Neural progenitor cell (in vitro differentiated cells): ENCODE results near the gene SENP1. TPM values are rescaled to one million over a fixed set of nuclear protein-coding genes. Genes with fewer than 3 reads are reported as not detected.

Source experiments
- DNase-seq: peaks from one replicate; pipeline ENCODE4 v3.0.0-alpha.2; 2016; ENCODE audit warnings: low spot score
- H2AFZ ChIP-seq: fragments of 200-600 bp; sonication (generic); replicated peaks from 2 replicates; pipeline ENCODE4 v1.6.1; 2016; ENCODE audit warnings: antibody characterized with exemption
- H3F3A ChIP-seq: fragments of 200-600 bp; sonication (generic); 2 replicates; pipeline ENCODE4 v1.6.1; 2016; ENCODE audit warnings: antibody characterized with exemption, low read depth
- H3K27ac ChIP-seq: fragments of 200-600 bp; sonication (generic); 2 replicates; pipeline ENCODE4 v1.5.1; 2016; ENCODE audit warnings: mild to moderate bottlenecking
- H3K27me3 ChIP-seq: fragments of 200-600 bp; sonication (generic); 2 replicates; pipeline ENCODE4 v1.6.1; 2016; ENCODE audit warnings: mild to moderate bottlenecking, moderate library complexity
- H3K36me3 ChIP-seq: fragments of 200-600 bp; sonication (generic); 2 replicates; pipeline ENCODE4 v1.5.1; 2016
- H3K4me1 ChIP-seq: fragments of 200-600 bp; sonication (generic); 2 replicates; pipeline ENCODE4 v1.6.1; 2016; ENCODE audit warnings: mixed run types
- H3K4me2 ChIP-seq: fragments of 200-600 bp; sonication (generic); 2 replicates; pipeline ENCODE4 v1.6.1; 2016
- H3K4me3 ChIP-seq: fragments of 200-600 bp; sonication (generic); 2 replicates; pipeline ENCODE4 v1.5.1; 2016
- H3K79me2 ChIP-seq: fragments of 200-600 bp; sonication (generic); 2 replicates; pipeline ENCODE4 v1.6.1; 2016; ENCODE audit warnings: low read depth
- H3K9ac ChIP-seq: fragments of 200-600 bp; sonication (generic); 2 replicates; pipeline ENCODE4 v1.6.1; 2016
- H3K9me3 ChIP-seq: fragments of 200-600 bp; sonication (generic); 2 replicates; pipeline ENCODE4 v1.5.1; 2016; ENCODE audit warnings: low read depth
- H4K20me1 ChIP-seq: fragments of 200-600 bp; sonication (generic); 2 replicates; pipeline ENCODE4 v1.6.1; 2016; ENCODE audit warnings: low read depth
- H3K27ac Mint-ChIP-seq: 3 replicates; pipeline ENCODE4 v1.8.0; 2021; ENCODE audit warnings: mixed read lengths
- H3K27me3 Mint-ChIP-seq: 2 replicates; pipeline ENCODE4 v1.8.0; 2022; ENCODE audit warnings: low read depth, mild to moderate bottlenecking, inconsistent platforms, moderate library complexity, mixed read lengths; ENCODE audit not compliant: insufficient read depth
- H3K36me3 Mint-ChIP-seq: 3 replicates; pipeline ENCODE4 v1.8.0; 2021; ENCODE audit warnings: mixed read lengths
- H3K4me1 Mint-ChIP-seq: 3 replicates; pipeline ENCODE4 v1.8.0; 2021; ENCODE audit warnings: mixed read lengths
- H3K4me3 Mint-ChIP-seq: 3 replicates; pipeline ENCODE4 v1.8.0; 2021; ENCODE audit warnings: mild to moderate bottlenecking, moderate library complexity, mixed read lengths
- H3K9me3 Mint-ChIP-seq: 3 replicates; pipeline ENCODE4 v1.8.0; 2020; ENCODE audit warnings: mixed read lengths
- EZH2 ChIP-seq: fragments of 200-600 bp; sonication (generic); IDR thresholded peaks from 2 replicates; pipeline ENCODE4 v1.6.1; 2017; ENCODE audit warnings: antibody characterized with exemption, mild to moderate bottlenecking, moderate library complexity
- EZH2phosphoT487 ChIP-seq: fragments of 200-600 bp; sonication (generic); IDR thresholded peaks from 2 replicates; pipeline ENCODE4 v1.6.1; 2017; ENCODE audit warnings: antibody characterized with exemption
- total RNA-seq: library from RNA; depleted of rRNA; stranded (reverse); fragments of >200 nt; gene quantifications from 2 replicates; pipeline ENCODE4 v1.2.3, GENCODE V29; 2015; ENCODE audit warnings: low replicate concordance
- TF ChIP-seq, protein P1 (sequence below): fragments of 200-600 bp; sonication (generic); IDR thresholded peaks from 2 replicates; pipeline ENCODE4 v1.5.1; 2017; ENCODE audit warnings: antibody characterized with exemption, mild to moderate bottlenecking

The SENP1 gene
- total RNA-seq, 1 donor from 2014 or later: 89.9 TPM

DNA sequence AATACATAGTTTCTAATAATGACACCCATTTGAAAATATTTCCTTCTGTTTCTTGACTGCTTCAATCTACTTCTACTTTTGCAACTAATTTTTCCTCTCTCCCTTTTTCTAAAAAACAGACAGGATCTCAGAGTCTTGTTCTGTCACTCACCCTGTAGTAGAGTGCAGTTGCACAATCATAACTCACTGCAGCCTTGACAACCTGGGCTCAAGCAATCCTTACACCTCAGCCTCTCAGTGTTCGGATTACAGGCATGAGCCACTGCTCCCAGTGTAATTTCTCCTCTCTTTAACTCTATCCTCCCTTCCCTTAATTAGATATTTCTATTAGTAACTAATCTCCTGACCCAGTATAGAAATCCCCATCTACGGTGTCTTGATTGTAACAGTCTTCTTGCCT is 45.4 kb downstream of the SENP1 start:
- Histone ChIP-seq H3K36me3 (peaks cover 22% of the 10 kb centered on the region), H3K27me3 (no peaks in the 10 kb centered on the region), H2AFZ (no peak overlapping the region), H3K4me3 (no peak overlapping the region), H3K27ac (no peak overlapping the region), H3F3A (peaks cover 26% of the 10 kb centered on the region), H3K9ac (no peak overlapping the region), H3K4me1 (no peaks in the 10 kb centered on the region), H3K9me3 (no peaks in the 10 kb centered on the region), H4K20me1 (peaks cover under 1% of the 10 kb centered on the region), H3K4me2 (no peak overlapping the region), H3K79me2 (no peaks in the 10 kb centered on the region)
- no peak overlapping the region for H3K4me3 Mint-ChIP-seq
- DNase-seq: no peak
- TF ChIP-seq EZH2phosphoT487: no peak
- peaks cover 16% of the 10 kb centered on the region for H3K9me3 Mint-ChIP-seq
- H3K4me1 Mint-ChIP-seq: no peaks in the 10 kb centered on the region
- H3K27ac Mint-ChIP-seq: no peak overlapping the region
- no peaks in the 10 kb centered on the region for H3K27me3 Mint-ChIP-seq
- H3K36me3 Mint-ChIP-seq: peaks cover 50% of the 10 kb centered on the region

DNA sequence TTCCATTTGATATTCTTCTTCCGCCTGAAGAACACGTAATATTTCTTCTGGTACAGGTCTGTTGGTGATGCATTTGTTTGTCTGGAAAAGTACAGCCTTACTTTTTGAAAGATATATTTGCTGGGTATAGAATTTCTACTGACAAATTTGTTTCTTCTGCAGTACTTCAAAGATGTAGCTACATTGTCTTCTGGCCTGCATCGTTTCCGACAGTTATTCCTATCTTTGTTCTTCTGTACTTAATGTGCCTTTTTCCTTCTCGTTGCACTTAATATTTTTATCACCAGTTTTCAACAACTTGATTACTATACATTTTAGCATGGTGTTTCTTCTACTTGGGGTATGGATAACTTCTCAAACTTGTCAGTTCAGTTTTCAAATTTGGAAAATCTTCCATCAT is 47.1 kb downstream of the SENP1 start:
- no peak for DNase-seq
- peaks cover 34% of the 10 kb centered on the region for H3F3A ChIP-seq
- Mint-ChIP-seq H3K27ac (no peak overlapping the region), H3K4me1 (no peaks in the 10 kb centered on the region), H3K27me3 (no peaks in the 10 kb centered on the region), H3K36me3 (peaks cover 46% of the 10 kb centered on the region), H3K9me3 (peaks cover 16% of the 10 kb centered on the region), H3K4me3 (no peak overlapping the region)
- no peak overlapping the region for H3K9ac ChIP-seq
- H3K27ac ChIP-seq: no peak overlapping the region
- H3K27me3 ChIP-seq: no peaks in the 10 kb centered on the region
- no peak overlapping the region for H2AFZ ChIP-seq
- no peak for TF ChIP-seq EZH2phosphoT487
- no peaks in the 10 kb centered on the region for H3K4me1 ChIP-seq
- H4K20me1 ChIP-seq: peaks cover 4% of the 10 kb centered on the region
- peaks cover 18% of the 10 kb centered on the region for H3K36me3 ChIP-seq
- no peak overlapping the region for H3K4me2 ChIP-seq
- H3K79me2 ChIP-seq: no peaks in the 10 kb centered on the region
- H3K9me3 ChIP-seq: no peaks in the 10 kb centered on the region
- no peak overlapping the region for H3K4me3 ChIP-seq

DNA sequence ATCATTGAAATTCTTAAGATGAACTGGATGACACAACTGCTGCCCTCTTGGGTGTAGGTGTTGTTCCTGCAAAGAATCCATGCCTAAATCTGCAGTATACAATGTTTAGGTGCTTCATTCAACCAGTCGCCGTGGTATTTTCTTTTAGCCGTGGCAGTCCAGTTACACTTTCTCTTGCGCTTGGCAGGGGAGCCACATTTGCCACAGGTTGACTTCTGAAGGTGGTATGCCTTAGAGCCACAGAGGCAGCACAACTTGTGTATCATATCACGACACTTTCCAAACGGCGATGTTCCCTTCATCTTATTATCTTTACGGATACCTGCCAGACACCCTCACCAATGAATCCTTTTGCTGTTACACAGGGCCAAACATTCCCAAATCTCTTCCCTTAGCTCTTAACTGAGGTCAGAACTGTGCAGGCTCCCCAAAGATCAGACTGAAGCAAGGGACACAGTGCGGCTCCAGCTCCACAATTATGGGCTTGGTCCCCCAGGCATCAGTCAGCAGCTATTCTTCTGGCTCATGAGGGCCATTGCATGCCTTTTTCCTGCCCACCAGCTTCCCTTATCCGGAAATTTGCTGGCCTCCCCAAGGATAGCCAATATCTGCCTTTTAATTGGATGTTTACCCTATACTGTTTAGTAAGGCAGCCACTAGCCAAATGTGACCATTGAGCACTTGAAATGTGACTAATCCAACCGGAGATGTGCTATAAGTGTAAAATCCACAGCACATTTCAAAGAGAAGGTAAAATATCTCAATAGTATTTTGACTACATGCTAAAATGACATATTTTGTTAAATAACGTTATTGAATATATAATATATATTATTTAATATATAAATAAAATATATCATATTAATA is 50.7 kb downstream of the SENP1 start:
- H3K9ac ChIP-seq: no peak overlapping the region
- H3K9me3 ChIP-seq: no peaks in the 10 kb centered on the region
- peaks cover 27% of the 10 kb centered on the region for H3K36me3 Mint-ChIP-seq
- TF ChIP-seq, protein P1, sequence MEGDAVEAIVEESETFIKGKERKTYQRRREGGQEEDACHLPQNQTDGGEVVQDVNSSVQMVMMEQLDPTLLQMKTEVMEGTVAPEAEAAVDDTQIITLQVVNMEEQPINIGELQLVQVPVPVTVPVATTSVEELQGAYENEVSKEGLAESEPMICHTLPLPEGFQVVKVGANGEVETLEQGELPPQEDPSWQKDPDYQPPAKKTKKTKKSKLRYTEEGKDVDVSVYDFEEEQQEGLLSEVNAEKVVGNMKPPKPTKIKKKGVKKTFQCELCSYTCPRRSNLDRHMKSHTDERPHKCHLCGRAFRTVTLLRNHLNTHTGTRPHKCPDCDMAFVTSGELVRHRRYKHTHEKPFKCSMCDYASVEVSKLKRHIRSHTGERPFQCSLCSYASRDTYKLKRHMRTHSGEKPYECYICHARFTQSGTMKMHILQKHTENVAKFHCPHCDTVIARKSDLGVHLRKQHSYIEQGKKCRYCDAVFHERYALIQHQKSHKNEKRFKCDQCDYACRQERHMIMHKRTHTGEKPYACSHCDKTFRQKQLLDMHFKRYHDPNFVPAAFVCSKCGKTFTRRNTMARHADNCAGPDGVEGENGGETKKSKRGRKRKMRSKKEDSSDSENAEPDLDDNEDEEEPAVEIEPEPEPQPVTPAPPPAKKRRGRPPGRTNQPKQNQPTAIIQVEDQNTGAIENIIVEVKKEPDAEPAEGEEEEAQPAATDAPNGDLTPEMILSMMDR: no peak
- no peak for TF ChIP-seq EZH2
- TF ChIP-seq EZH2phosphoT487: no peak
- peaks cover 28% of the 10 kb centered on the region for H3F3A ChIP-seq
- no peak overlapping the region for H3K4me3 ChIP-seq
- H3K4me1 Mint-ChIP-seq: no peaks in the 10 kb centered on the region
- H3K4me1 ChIP-seq: no peaks in the 10 kb centered on the region
- H3K79me2 ChIP-seq: no peaks in the 10 kb centered on the region
- H2AFZ ChIP-seq: no peak overlapping the region
- peaks cover 4% of the 10 kb centered on the region for H4K20me1 ChIP-seq
- no peak overlapping the region for H3K27ac Mint-ChIP-seq
- DNase-seq: no peak
- peaks cover 11% of the 10 kb centered on the region for H3K36me3 ChIP-seq
- H3K4me2 ChIP-seq: no peak overlapping the region
- no peak overlapping the region for H3K27ac ChIP-seq
- no peak overlapping the region for H3K4me3 Mint-ChIP-seq
- no peaks in the 10 kb centered on the region for H3K27me3 ChIP-seq
- H3K9me3 Mint-ChIP-seq: peaks cover 16% of the 10 kb centered on the region
- H3K27me3 Mint-ChIP-seq: no peaks in the 10 kb centered on the region

DNA sequence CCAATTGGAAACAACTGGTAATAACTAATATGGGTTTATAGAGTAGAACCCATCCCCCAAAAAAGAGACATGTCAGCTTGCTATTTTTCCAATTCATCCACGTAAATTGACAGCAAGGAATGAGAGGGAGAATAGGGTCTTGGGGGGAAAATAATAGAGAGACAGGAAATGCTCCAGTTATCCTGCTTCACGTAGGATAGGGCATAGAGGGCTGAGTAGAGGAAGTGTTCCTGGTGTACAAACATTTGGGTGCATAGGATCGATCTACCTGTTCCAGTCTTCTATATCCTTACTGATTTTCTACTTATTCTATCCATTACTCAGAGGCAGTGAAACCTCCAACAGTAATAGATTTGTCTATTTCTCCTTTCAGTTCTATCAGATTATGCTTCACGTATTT is 52.0 kb downstream of the SENP1 start:
- Mint-ChIP-seq H3K4me1 (no peaks in the 10 kb centered on the region), H3K4me3 (no peak overlapping the region), H3K36me3 (peaks cover 14% of the 10 kb centered on the region), H3K27me3 (no peaks in the 10 kb centered on the region), H3K27ac (no peak overlapping the region), H3K9me3 (peaks cover 7% of the 10 kb centered on the region)
- H3K4me3 ChIP-seq: no peak overlapping the region
- no peak overlapping the region for H2AFZ ChIP-seq
- no peaks in the 10 kb centered on the region for H3K4me1 ChIP-seq
- H4K20me1 ChIP-seq: peaks cover 9% of the 10 kb centered on the region
- no peaks in the 10 kb centered on the region for H3K79me2 ChIP-seq
- peaks cover 26% of the 10 kb centered on the region for H3F3A ChIP-seq
- peaks cover 9% of the 10 kb centered on the region for H3K36me3 ChIP-seq
- no peak overlapping the region for H3K27ac ChIP-seq
- H3K27me3 ChIP-seq: no peaks in the 10 kb centered on the region
- no peak for TF ChIP-seq EZH2
- TF ChIP-seq, protein P1: no peak
- TF ChIP-seq EZH2phosphoT487: no peak
- DNase-seq: no peak
- no peaks in the 10 kb centered on the region for H3K9me3 ChIP-seq
- H3K9ac ChIP-seq: no peak overlapping the region
- H3K4me2 ChIP-seq: no peak overlapping the region
